ENCODE results near the gene HEATR5A. TPM values are rescaled to one million over a fixed set of nuclear protein-coding genes. Genes with fewer than 3 reads are reported as not detected.

Gene HEATR5A
- total and polyA plus RNA-seq, 4 donors: 10.9 to 54.0 (median 28.9) TPM

DNA sequence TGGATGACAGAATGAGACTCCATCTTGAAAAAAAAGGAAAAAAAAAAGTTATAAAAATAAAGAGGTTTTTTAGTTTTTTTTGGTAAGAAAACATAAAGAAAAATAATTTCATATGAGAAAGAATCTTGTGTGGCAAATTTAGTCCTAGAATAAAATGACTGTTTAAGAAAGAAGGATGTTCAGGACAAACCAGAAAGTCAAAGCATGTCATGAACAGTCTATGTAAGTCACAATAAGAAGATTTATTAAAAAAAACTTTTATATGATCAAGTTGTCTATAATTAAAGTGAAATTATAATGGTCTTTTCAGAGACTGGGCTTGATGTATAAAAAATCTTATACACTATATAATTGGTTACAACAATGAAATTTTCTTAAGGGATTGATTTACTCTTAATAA is 144.6 kb downstream of the HEATR5A start:
- peaks cover 0 to 8% (median 0%) of the 10 kb centered on the region in 4 donors for H3K9me3 ChIP-seq (ENCODE audit: control insufficient read depth in 4 of 4, insufficient read depth in 3 of 4, low read length in 3 of 4)
- no peak overlapping the region for H3K4me3 ChIP-seq
- TF ChIP-seq, protein P1, sequence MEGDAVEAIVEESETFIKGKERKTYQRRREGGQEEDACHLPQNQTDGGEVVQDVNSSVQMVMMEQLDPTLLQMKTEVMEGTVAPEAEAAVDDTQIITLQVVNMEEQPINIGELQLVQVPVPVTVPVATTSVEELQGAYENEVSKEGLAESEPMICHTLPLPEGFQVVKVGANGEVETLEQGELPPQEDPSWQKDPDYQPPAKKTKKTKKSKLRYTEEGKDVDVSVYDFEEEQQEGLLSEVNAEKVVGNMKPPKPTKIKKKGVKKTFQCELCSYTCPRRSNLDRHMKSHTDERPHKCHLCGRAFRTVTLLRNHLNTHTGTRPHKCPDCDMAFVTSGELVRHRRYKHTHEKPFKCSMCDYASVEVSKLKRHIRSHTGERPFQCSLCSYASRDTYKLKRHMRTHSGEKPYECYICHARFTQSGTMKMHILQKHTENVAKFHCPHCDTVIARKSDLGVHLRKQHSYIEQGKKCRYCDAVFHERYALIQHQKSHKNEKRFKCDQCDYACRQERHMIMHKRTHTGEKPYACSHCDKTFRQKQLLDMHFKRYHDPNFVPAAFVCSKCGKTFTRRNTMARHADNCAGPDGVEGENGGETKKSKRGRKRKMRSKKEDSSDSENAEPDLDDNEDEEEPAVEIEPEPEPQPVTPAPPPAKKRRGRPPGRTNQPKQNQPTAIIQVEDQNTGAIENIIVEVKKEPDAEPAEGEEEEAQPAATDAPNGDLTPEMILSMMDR (IDR thresholded peaks at IDR 0.05; ENCODE audit: control extremely low read depth, extremely low read depth): no peak
- H3K4me1 ChIP-seq (ENCODE audit: control insufficient read depth in 5 of 5, insufficient read depth in 5 of 5, low read length in 5 of 5): no peaks in the 10 kb centered on the region
- ATAC-seq (ENCODE audit: insufficient read depth, low FRiP score): no peak
- H3K27me3 ChIP-seq (ENCODE audit: control insufficient read depth in 3 of 3, insufficient read depth in 3 of 3, low read length in 2 of 3): no peaks in the 10 kb centered on the region
- DNase-seq: no peak
- H3K27ac ChIP-seq (ENCODE audit: low read depth in 1 of 2, low read length in 1 of 2): no peak overlapping the region
- no peaks in the 10 kb centered on the region for H3K36me3 ChIP-seq (ENCODE audit: control insufficient read depth in 4 of 4, insufficient read depth in 4 of 4, low read length in 4 of 4)
- no peak overlapping the region for H3K9ac ChIP-seq (ENCODE audit: insufficient read depth in 1 of 2, low read length in 2 of 2)

DNA sequence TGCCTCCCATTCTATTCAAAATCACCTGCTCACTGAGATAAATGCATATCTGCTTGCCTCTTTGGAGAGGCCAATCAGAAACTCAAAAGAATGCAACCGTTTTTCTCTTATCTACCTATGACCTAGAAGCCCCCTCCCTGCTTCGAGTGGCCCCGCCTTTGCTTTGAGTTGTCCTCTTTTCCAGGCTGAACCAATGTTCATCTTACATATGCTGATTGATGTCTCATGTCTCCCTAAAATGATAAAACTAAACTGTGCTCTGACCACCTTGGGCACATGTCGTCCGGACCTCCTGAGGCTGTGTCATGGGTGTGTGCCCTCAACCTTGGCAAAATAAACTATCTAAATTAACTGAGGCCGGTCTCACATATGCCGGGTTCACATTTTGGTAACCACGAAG is 148.7 kb downstream of the HEATR5A start:
- Histone ChIP-seq H3K36me3 (ENCODE audit: control insufficient read depth in 4 of 4, insufficient read depth in 4 of 4, low read length in 4 of 4) (no peaks in the 10 kb centered on the region), H3K27ac (ENCODE audit: low read depth in 1 of 2, low read length in 1 of 2) (no peak overlapping the region), H3K27me3 (ENCODE audit: control insufficient read depth in 3 of 3, insufficient read depth in 3 of 3, low read length in 2 of 3) (no peaks in the 10 kb centered on the region), H3K4me1 (ENCODE audit: control insufficient read depth in 5 of 5, insufficient read depth in 5 of 5, low read length in 5 of 5) (peaks cover 0 to 11% (median 0%) of the 10 kb centered on the region in 5 donors), H3K4me3 (no peak overlapping the region), H3K9ac (ENCODE audit: insufficient read depth in 1 of 2, low read length in 2 of 2) (no peak overlapping the region), H3K9me3 (ENCODE audit: control insufficient read depth in 4 of 4, insufficient read depth in 3 of 4, low read length in 3 of 4) (peaks cover 0 to 5% (median 0%) of the 10 kb centered on the region in 4 donors)
- 93 to 94% methylated on average over 8 of the region's 8 CpGs for WGBS, 2 donors
- TF ChIP-seq, protein P1 (IDR thresholded peaks at IDR 0.05; ENCODE audit: control extremely low read depth, extremely low read depth): no peak
- no peak for ATAC-seq (ENCODE audit: insufficient read depth, low FRiP score)
- no peak for DNase-seq

DNA sequence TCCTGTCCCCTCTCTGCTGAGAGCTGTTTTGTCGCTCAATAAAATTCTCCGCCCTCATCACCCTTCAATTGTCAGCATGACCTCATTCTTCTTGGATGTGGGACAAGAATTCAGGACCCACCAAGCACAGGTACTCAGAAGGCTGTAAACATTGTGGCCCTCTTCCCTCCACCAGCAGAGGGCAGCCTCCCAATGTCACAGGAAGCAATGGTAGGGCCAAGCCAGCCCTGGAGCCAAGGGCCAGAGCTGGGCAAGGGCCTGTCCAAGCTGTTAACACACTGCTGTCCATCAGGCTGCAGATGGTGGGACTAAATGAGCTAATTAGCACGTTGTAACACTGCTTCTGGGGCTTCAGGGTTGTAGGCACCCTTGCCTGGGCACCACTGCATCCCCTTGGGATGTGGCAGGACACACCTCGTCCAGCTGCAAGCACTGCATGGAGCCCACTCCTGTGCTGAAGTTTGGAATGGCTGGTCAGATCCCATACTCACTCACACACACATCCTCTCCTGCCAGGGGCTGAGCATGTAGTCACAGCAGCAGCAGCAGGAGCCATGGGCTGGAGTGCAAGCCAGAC is 150.1 kb downstream of the HEATR5A start:
- Histone ChIP-seq H3K27ac (ENCODE audit: low read depth in 1 of 2, low read length in 1 of 2) (no peak overlapping the region), H3K9me3 (ENCODE audit: control insufficient read depth in 4 of 4, insufficient read depth in 3 of 4, low read length in 3 of 4) (peaks cover 0 to 5% (median 0%) of the 10 kb centered on the region in 4 donors), H3K36me3 (ENCODE audit: control insufficient read depth in 4 of 4, insufficient read depth in 4 of 4, low read length in 4 of 4) (no peaks in the 10 kb centered on the region), H3K4me3 (no peak overlapping the region), H3K4me1 (ENCODE audit: control insufficient read depth in 5 of 5, insufficient read depth in 5 of 5, low read length in 5 of 5) (peaks cover 0 to 11% (median 2%) of the 10 kb centered on the region in 5 donors), H3K9ac (ENCODE audit: insufficient read depth in 1 of 2, low read length in 2 of 2) (no peak overlapping the region), H3K27me3 (ENCODE audit: control insufficient read depth in 3 of 3, insufficient read depth in 3 of 3, low read length in 2 of 3) (no peaks in the 10 kb centered on the region)
- ATAC-seq (ENCODE audit: insufficient read depth, low FRiP score): no peak
- TF ChIP-seq, protein P1 (IDR thresholded peaks at IDR 0.05; ENCODE audit: control extremely low read depth, extremely low read depth): no peak
- 78 to 81% methylated on average over 4 of the region's 4 CpGs for WGBS, 2 donors
- no peak for DNase-seq
